Caco-2 (cell line): ENCODE data around the gene KIF16B. TPM values are rescaled to one million over a fixed set of nuclear protein-coding genes. Genes with fewer than 3 reads are reported as not detected.

Experiments used
- BruUV-seq: library from RNA; stranded (reverse); fragments of 400-500 nt; replicated peaks from 2 replicates; lab custom pipeline; 2021; lab: Mats Ljungman, UMichigan
- CTCF ChIA-PET: fragments of 300-600 bp; sonication (Branson Sonifier 250); formaldehyde crosslinking; loops from one replicate; lab custom pipeline; 2022; ENCODE audit warnings: antibody characterized with exemption; lab: Charles Lee
- POLR2A ChIA-PET: fragments of 300-600 bp; sonication (Branson Sonifier 250); formaldehyde crosslinking; loops from one replicate; lab custom pipeline; 2022; ENCODE audit warnings: antibody characterized with exemption; lab: Charles Lee
- DNase-seq, 2 experiments: peaks; one replicate each; pipeline versions ENCODE4 v3.0.0 to v3.0.0-alpha.2; 2020 to 2022
- H3K27me3 ChIP-seq: replicated peaks from 2 replicates; pipeline ENCODE4 v1.6.0; 2011; ENCODE audit warnings: low read length; ENCODE audit not compliant: control insufficient read depth, insufficient read depth
- H3K36me3 ChIP-seq: 2 replicates; pipeline ENCODE4 v1.5.1; 2011; ENCODE audit warnings: low read length; ENCODE audit not compliant: control insufficient read depth, insufficient read depth
- H3K4me1 ChIP-seq: fragments of 250-450 bp; sonication (Bioruptor Pico); 2 replicates; pipeline ENCODE4 v1.5.1; 2020; ENCODE audit warnings: mild to moderate bottlenecking
- H3K4me3 ChIP-seq: 2 replicates; pipeline ENCODE4 v1.5.1; 2011; ENCODE audit warnings: low read depth, mild to moderate bottlenecking, control low read depth, low read length
- H3K9me3 ChIP-seq: fragments of 250-450 bp; sonication (Bioruptor Pico); 2 replicates; pipeline ENCODE4 v1.5.1; 2020; ENCODE audit warnings: mild to moderate bottlenecking, moderate library complexity
- H3K27ac Mint-ChIP-seq: one replicate; pipeline ENCODE4 v1.8.0; 2022; ENCODE audit warnings: mixed read lengths; ENCODE audit not compliant: unreplicated experiment
- H3K27me3 Mint-ChIP-seq: one replicate; pipeline ENCODE4 v1.8.0; 2022; ENCODE audit warnings: mixed read lengths; ENCODE audit not compliant: insufficient read depth, unreplicated experiment
- H3K36me3 Mint-ChIP-seq: one replicate; pipeline ENCODE4 v1.8.0; 2022; ENCODE audit warnings: mild to moderate bottlenecking, mixed read lengths; ENCODE audit not compliant: insufficient read depth, unreplicated experiment
- H3K4me1 Mint-ChIP-seq: one replicate; pipeline ENCODE4 v1.8.0; 2022; ENCODE audit warnings: low read depth, mixed read lengths; ENCODE audit not compliant: unreplicated experiment
- H3K4me3 Mint-ChIP-seq: one replicate; pipeline ENCODE4 v1.8.0; 2022; ENCODE audit warnings: mild to moderate bottlenecking, moderate library complexity, mixed read lengths; ENCODE audit not compliant: unreplicated experiment
- H3K9me3 Mint-ChIP-seq: one replicate; pipeline ENCODE4 v1.8.0; 2022; ENCODE audit warnings: mixed read lengths; ENCODE audit not compliant: unreplicated experiment
- intact Hi-C: fragments of 100-400 bp; cut with micrococcal nuclease; formaldehyde crosslinking; loops from one replicate; pipeline ENCODE4 v1.10.0; 2022; ENCODE audit not compliant: unreplicated experiment
- total RNA-seq: library from RNA; stranded (reverse); gene quantifications from 2 replicates; pipeline ENCODE4 v1.2.3, GENCODE V29; 2022
- TF ChIP-seq, protein P1 (sequence below), 2 experiments: fragments of 200-600 bp in 1 of 2; IDR thresholded peaks; 1 replicate in 1 of 2; 2 replicates in 1 of 2; pipeline versions ENCODE4 v1.5.1 to v1.8.0; 2011 to 2022; ENCODE audit warnings: antibody characterized with exemption in 1 of 2, control low read depth in 1 of 2, inconsistent platforms in 1 of 2, low read depth in 1 of 2, low read length in 1 of 2, mild to moderate bottlenecking in 1 of 2, moderate library complexity in 1 of 2; ENCODE audit not compliant: insufficient read depth in 1 of 2, severe bottlenecking in 1 of 2, unreplicated experiment in 1 of 2

KIF16B gene
- total RNA-seq, 1 experiment from 2014 or later: 11.3 TPM

GRCh38 chr20:16606468-16607070, 33.3 kb upstream of the KIF16B start:
- no peaks in the 10 kb centered on the region for H3K27me3 ChIP-seq
- no peaks in the 10 kb centered on the region for H3K9me3 Mint-ChIP-seq
- ChIA-PET CTCF (no interaction called here), POLR2A (no interaction called here)
- H3K27me3 Mint-ChIP-seq: no peaks in the 10 kb centered on the region
- H3K9me3 ChIP-seq: no peaks in the 10 kb centered on the region
- no peak overlapping the region for H3K27ac Mint-ChIP-seq
- TF ChIP-seq, protein P1, sequence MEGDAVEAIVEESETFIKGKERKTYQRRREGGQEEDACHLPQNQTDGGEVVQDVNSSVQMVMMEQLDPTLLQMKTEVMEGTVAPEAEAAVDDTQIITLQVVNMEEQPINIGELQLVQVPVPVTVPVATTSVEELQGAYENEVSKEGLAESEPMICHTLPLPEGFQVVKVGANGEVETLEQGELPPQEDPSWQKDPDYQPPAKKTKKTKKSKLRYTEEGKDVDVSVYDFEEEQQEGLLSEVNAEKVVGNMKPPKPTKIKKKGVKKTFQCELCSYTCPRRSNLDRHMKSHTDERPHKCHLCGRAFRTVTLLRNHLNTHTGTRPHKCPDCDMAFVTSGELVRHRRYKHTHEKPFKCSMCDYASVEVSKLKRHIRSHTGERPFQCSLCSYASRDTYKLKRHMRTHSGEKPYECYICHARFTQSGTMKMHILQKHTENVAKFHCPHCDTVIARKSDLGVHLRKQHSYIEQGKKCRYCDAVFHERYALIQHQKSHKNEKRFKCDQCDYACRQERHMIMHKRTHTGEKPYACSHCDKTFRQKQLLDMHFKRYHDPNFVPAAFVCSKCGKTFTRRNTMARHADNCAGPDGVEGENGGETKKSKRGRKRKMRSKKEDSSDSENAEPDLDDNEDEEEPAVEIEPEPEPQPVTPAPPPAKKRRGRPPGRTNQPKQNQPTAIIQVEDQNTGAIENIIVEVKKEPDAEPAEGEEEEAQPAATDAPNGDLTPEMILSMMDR (IDR thresholded peaks at IDR 0.05; ENCODE audit: insufficient read depth in 1 of 2, low read depth in 1 of 2, low read length in 1 of 2, severe bottlenecking in 1 of 2, unreplicated experiment in 1 of 2): no peak
- H3K4me3 ChIP-seq: no peak overlapping the region
- 0 out of 2 replicates have a peak, but pooled peaks cover 1% of the 10 kb centered on the region for H3K36me3 ChIP-seq
- no peak overlapping the region for H3K4me3 Mint-ChIP-seq
- BruUV-seq: no TSS peak
- no peaks in the 10 kb centered on the region for H3K36me3 Mint-ChIP-seq
- intact Hi-C loops: no loop called here
- peaks cover 15% of the 10 kb centered on the region for H3K4me1 Mint-ChIP-seq
- H3K4me1 ChIP-seq: peaks cover 13% of the 10 kb centered on the region
- no peak for DNase-seq

DNA sequence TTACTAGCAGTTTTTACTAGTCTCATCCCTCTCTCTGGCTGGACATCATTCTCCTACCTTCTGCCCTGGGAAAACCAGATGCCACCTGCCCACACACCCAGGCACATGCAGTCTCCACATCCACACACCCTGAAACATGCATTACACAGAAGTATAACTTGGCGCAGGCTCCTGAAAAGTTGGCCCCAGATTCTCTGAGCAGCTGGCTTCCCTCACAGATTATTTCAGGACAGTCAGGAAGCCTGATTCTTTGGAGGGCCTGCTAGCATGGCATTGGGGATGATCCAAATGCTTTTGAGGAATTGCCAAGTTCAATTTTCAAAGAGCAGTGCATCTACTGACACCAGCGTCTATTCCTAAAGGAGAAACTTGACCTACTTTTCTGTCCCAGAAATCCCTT, 27.8 kb upstream of the KIF16B start:
- Mint-ChIP-seq H3K27ac (no peak overlapping the region), H3K4me1 (no peaks in the 10 kb centered on the region), H3K36me3 (no peaks in the 10 kb centered on the region), H3K9me3 (no peaks in the 10 kb centered on the region), H3K27me3 (no peaks in the 10 kb centered on the region), H3K4me3 (no peak overlapping the region)
- Histone ChIP-seq H3K27me3 (no peaks in the 10 kb centered on the region), H3K36me3 (no peaks in the 10 kb centered on the region), H3K9me3 (no peaks in the 10 kb centered on the region), H3K4me1 (no peaks in the 10 kb centered on the region), H3K4me3 (no peak overlapping the region)
- no TSS peak for BruUV-seq
- CTCF ChIA-PET: no interaction called here
- POLR2A ChIA-PET: no interaction called here
- no peak for DNase-seq
- intact Hi-C loops: no loop called here
- TF ChIP-seq, protein P1 (IDR thresholded peaks at IDR 0.05; ENCODE audit: insufficient read depth in 1 of 2, low read depth in 1 of 2, low read length in 1 of 2, severe bottlenecking in 1 of 2, unreplicated experiment in 1 of 2): no peak

DNA sequence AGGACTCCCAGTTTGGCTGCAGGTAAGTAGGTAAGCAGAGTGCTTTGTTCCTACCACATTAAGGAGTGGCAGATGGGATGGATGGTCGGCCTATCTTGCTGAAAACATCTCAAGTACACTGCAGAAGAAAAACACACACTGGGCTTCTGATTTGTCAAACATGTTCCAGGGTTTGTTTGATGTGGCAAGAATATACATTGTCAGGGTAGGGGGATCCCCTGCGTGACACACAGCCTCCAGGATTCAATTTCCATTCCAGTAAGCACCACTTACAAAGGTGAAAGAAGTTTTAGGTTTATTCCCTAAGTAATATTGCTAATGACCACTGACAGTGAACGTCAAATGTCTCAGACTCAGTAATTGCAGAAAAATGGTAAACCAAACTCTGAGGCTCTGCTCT, 26.0 kb upstream of the KIF16B start:
- H3K36me3 Mint-ChIP-seq: no peaks in the 10 kb centered on the region
- H3K4me1 ChIP-seq: no peaks in the 10 kb centered on the region
- H3K4me3 ChIP-seq: no peak overlapping the region
- POLR2A ChIA-PET: no interaction called here
- no TSS peak for BruUV-seq
- H3K27ac Mint-ChIP-seq: no peak overlapping the region
- no peaks in the 10 kb centered on the region for H3K36me3 ChIP-seq
- TF ChIP-seq, protein P1 (IDR thresholded peaks at IDR 0.05; ENCODE audit: insufficient read depth in 1 of 2, low read depth in 1 of 2, low read length in 1 of 2, severe bottlenecking in 1 of 2, unreplicated experiment in 1 of 2): no peak
- DNase-seq: no peak
- no peaks in the 10 kb centered on the region for H3K4me1 Mint-ChIP-seq
- CTCF ChIA-PET: no interaction called here
- H3K27me3 Mint-ChIP-seq: no peaks in the 10 kb centered on the region
- no peaks in the 10 kb centered on the region for H3K27me3 ChIP-seq
- no peaks in the 10 kb centered on the region for H3K9me3 ChIP-seq
- H3K9me3 Mint-ChIP-seq: no peaks in the 10 kb centered on the region
- H3K4me3 Mint-ChIP-seq: no peak overlapping the region
- intact Hi-C loops: no loop called here
